ENCODE data around the gene C11orf24. TPM values are rescaled to one million over a fixed set of nuclear protein-coding genes. Genes with fewer than 3 reads are reported as not detected.
"Not testable (repeated sequence)": the region's sequence is repeated elsewhere in the genome, so short reads cannot be mapped to it uniquely, and the experiment has no call there.

Gene C11orf24
- total and polyA plus RNA-seq, 12 donors, result 14.9 to 62.2 (median 30.8) TPM

GRCh38 chr11:68302670-68303069 lies 30.9 kb upstream of the C11orf24 start:
- Histone ChIP-seq H3K27ac (peak overlapping the region in 1 of 10 donors; percentile 53), H3K4me3 (no peak overlapping the region), H3K27me3 (no peaks in the 10 kb centered on the region), H3K4me1 (peaks cover 6 to 24% (median 12%) of the 10 kb centered on the region in 9 donors), H3K9me3 (no peaks in the 10 kb centered on the region), H3K36me3 (no peaks in the 10 kb centered on the region)
- DNase-seq (no peak), ATAC-seq (no peak)
- intact Hi-C loops (cut with DNase I), result loop anchor here in 1 of 10 donors (10.0 kb wide), 1 partner anchor 142 kb away; no protein-coding TSS in a partner anchor
- no peak for TF ChIP-seq CTCF (IDR thresholded peaks at IDR 0.05)
- WGBS, 2 donors, result 78 to 91% methylated on average over 7 of the region's 7 CpGs

- DNase-seq (no peak), ATAC-seq (no peak)
- 77 to 96% methylated on average over 5 of the region's 5 CpGs for WGBS, 2 donors
- Histone ChIP-seq H3K4me1 (peaks cover 6 to 26% (median 16%) of the 10 kb centered on the region in 9 donors), H3K27me3 (no peaks in the 10 kb centered on the region), H3K9me3 (no peaks in the 10 kb centered on the region), H3K27ac (no peak overlapping the region), H3K36me3 (no peaks in the 10 kb centered on the region), H3K4me3 (no peak overlapping the region)
- intact Hi-C loops (cut with DNase I), result loop anchor here in 1 of 10 donors (10.0 kb wide), 1 partner anchor 143 kb away; no protein-coding TSS in a partner anchor
- no peak for TF ChIP-seq CTCF (IDR thresholded peaks at IDR 0.05)
Observed at GRCh38 chr11:68302256-68302655, 30.5 kb upstream of the C11orf24 start.

- Histone ChIP-seq H3K27ac (no peak overlapping the region), H3K4me3 (no peak overlapping the region), H3K9me3 (no peaks in the 10 kb centered on the region), H3K36me3 (no peaks in the 10 kb centered on the region), H3K27me3 (no peaks in the 10 kb centered on the region), H3K4me1 (peaks cover 6 to 28% (median 17%) of the 10 kb centered on the region in 9 donors)
- DNase-seq (no peak), ATAC-seq (no peak)
- TF ChIP-seq CTCF (IDR thresholded peaks at IDR 0.05), result no peak
- 93 to 95% methylated on average over 12 of the region's 12 CpGs for WGBS, 2 donors
- intact Hi-C loops (cut with DNase I), result loop anchor here in 1 of 10 donors (10.0 kb wide), 1 partner anchor 145 kb away; no protein-coding TSS in a partner anchor
Observed at GRCh38 chr11:68300076-68300830, 28.5 kb upstream of the C11orf24 start.

- not testable (repeated sequence) for H3K27me3 ChIP-seq, H3K27ac ChIP-seq, H3K9me3 ChIP-seq, H3K4me3 ChIP-seq, H3K36me3 ChIP-seq, DNase-seq, ATAC-seq
- peaks cover 6 to 28% (median 17%) of the 10 kb centered on the region in 9 donors for H3K4me1 ChIP-seq
- intact Hi-C loops (cut with DNase I), result loop anchor here in 6 of 10 donors (2.0 to 10.0 kb wide), 6 partner anchors 42 to 148 kb away; no protein-coding TSS in a partner anchor
- WGBS, 2 donors, result 98% methylated on average over 9 of the region's 9 CpGs
Observed at GRCh38 chr11:68299517-68299879, 27.7 kb upstream of the C11orf24 start.
